Smooth muscle cell (in vitro differentiated cells): ENCODE data around the gene GAS6. TPM values are rescaled to one million over a fixed set of nuclear protein-coding genes. Genes with fewer than 3 reads are reported as not detected.

Experiments used
- DNase-seq: peaks from one replicate; lab custom pipeline; 2025; ENCODE audit not compliant: unreplicated experiment; lab: John Stamatoyannopoulos, UW
- H2AFZ ChIP-seq: fragments of 200-600 bp; sonication (generic); 2 replicates; pipeline ENCODE4 v1.6.0; 2016; ENCODE audit warnings: antibody characterized with exemption, low read depth, mild to moderate bottlenecking
- H3F3A ChIP-seq: fragments of 200-600 bp; sonication (generic); 2 replicates; pipeline ENCODE4 v1.6.0; 2017; ENCODE audit warnings: antibody characterized with exemption, low read depth
- H3K27ac ChIP-seq: fragments of 200-600 bp; sonication (generic); 2 replicates; pipeline ENCODE4 v1.5.1; 2016; ENCODE audit warnings: low read depth, mild to moderate bottlenecking
- H3K27me3 ChIP-seq: fragments of 200-600 bp; sonication (generic); 2 replicates; pipeline ENCODE4 v1.6.1; 2016; ENCODE audit warnings: low read depth, mild to moderate bottlenecking
- H3K36me3 ChIP-seq: fragments of 200-600 bp; sonication (generic); 2 replicates; pipeline ENCODE4 v1.5.1; 2016; ENCODE audit warnings: low read depth
- H3K4me1 ChIP-seq: fragments of 200-600 bp; sonication (generic); 2 replicates; pipeline ENCODE4 v1.5.1; 2016; ENCODE audit warnings: low read depth
- H3K4me2 ChIP-seq: fragments of 200-600 bp; sonication (generic); 2 replicates; pipeline ENCODE4 v1.6.0; 2016; ENCODE audit warnings: mild to moderate bottlenecking
- H3K4me3 ChIP-seq: fragments of 200-600 bp; sonication (generic); 2 replicates; pipeline ENCODE4 v1.5.1; 2016; ENCODE audit warnings: mild to moderate bottlenecking
- H3K79me2 ChIP-seq: fragments of 200-600 bp; sonication (generic); 2 replicates; pipeline ENCODE4 v1.6.0; 2016; ENCODE audit warnings: low read depth, mild to moderate bottlenecking
- H3K9ac ChIP-seq: fragments of 200-600 bp; sonication (generic); 2 replicates; pipeline ENCODE4 v1.6.0; 2016; ENCODE audit warnings: low read depth
- H3K9me3 ChIP-seq: fragments of 200-600 bp; sonication (generic); replicated peaks from 2 replicates; pipeline ENCODE4 v1.5.1; 2016; ENCODE audit warnings: low read depth
- H4K20me1 ChIP-seq: fragments of 200-600 bp; sonication (generic); 2 replicates; pipeline ENCODE4 v1.6.0; 2016; ENCODE audit warnings: low read depth
- CTCF ChIP-seq: fragments of 200-600 bp; sonication (generic); IDR thresholded peaks from 2 replicates; pipeline ENCODE4 v1.5.1; 2017; ENCODE audit warnings: borderline replicate concordance, mild to moderate bottlenecking, antibody characterized with exemption; ENCODE audit not compliant: insufficient read depth, poor library complexity, severe bottlenecking
- WGBS: methylation state at CpG from one replicate; pipeline ENCODE4 v1.1.7; 2016; ENCODE audit warnings: low lambda C conversion rate; 5-methylcytosine and 5-hydroxymethylcytosine counted together
- polyA plus RNA-seq: library from polyadenylated mRNA; unstranded; fragments of >200 nt; fragmentation: Nextera tagmentation; extraction: Ambion mirVana; gene quantifications from 2 replicates; pipeline ENCODE4 v1.2.1, GENCODE V29; 2016
- total RNA-seq: library from RNA; depleted of rRNA; stranded (reverse); fragments of >200 nt; gene quantifications from 2 replicates; pipeline ENCODE4 v1.2.3, GENCODE V29; 2014

GAS6 gene
- total and polyA plus RNA-seq, 2 experiments from 2014 or later: 21.7 to 45.2 TPM

- Histone ChIP-seq H2AFZ (no peak overlapping the region), H3K36me3 (no peaks in the 10 kb centered on the region), H3F3A (no peaks in the 10 kb centered on the region), H3K27ac (no peak overlapping the region), H3K79me2 (no peaks in the 10 kb centered on the region), H3K27me3 (no peaks in the 10 kb centered on the region), H4K20me1 (no peaks in the 10 kb centered on the region), H3K4me3 (no peak overlapping the region), H3K4me2 (no peak overlapping the region), H3K9ac (no peak overlapping the region), H3K4me1 (no peaks in the 10 kb centered on the region), H3K9me3 (no peaks in the 10 kb centered on the region)
- DNase-seq: no peak
- no peak for TF ChIP-seq CTCF
- WGBS: 86% methylated on average over 9 of the region's 9 CpGs
Observed at GRCh38 chr13:113903912-113904311, 40.0 kb upstream of the GAS6 start.

GRCh38 chr13:113902986-113903775 is 39.3 kb upstream of the GAS6 start:
- no peak for TF ChIP-seq CTCF
- no peaks in the 10 kb centered on the region for H4K20me1 ChIP-seq
- H3K79me2 ChIP-seq: no peaks in the 10 kb centered on the region
- no peaks in the 10 kb centered on the region for H3K36me3 ChIP-seq
- no peak overlapping the region for H3K4me3 ChIP-seq
- no peak overlapping the region for H3K9ac ChIP-seq
- H3F3A ChIP-seq: no peaks in the 10 kb centered on the region
- no peak overlapping the region for H3K27ac ChIP-seq
- WGBS: 93% methylated on average over 20 of the region's 20 CpGs
- no peaks in the 10 kb centered on the region for H3K9me3 ChIP-seq
- no peak for DNase-seq
- no peak overlapping the region for H3K4me2 ChIP-seq
- no peak overlapping the region for H2AFZ ChIP-seq
- H3K27me3 ChIP-seq: no peaks in the 10 kb centered on the region
- no peaks in the 10 kb centered on the region for H3K4me1 ChIP-seq

- H3K27ac ChIP-seq: no peak overlapping the region
- DNase-seq: no peak
- no peak overlapping the region for H3K9ac ChIP-seq
- H3F3A ChIP-seq: no peaks in the 10 kb centered on the region
- no peaks in the 10 kb centered on the region for H3K36me3 ChIP-seq
- no peaks in the 10 kb centered on the region for H3K9me3 ChIP-seq
- no peaks in the 10 kb centered on the region for H3K79me2 ChIP-seq
- H3K4me1 ChIP-seq: no peaks in the 10 kb centered on the region
- no peaks in the 10 kb centered on the region for H3K27me3 ChIP-seq
- no peak overlapping the region for H2AFZ ChIP-seq
- no peak for TF ChIP-seq CTCF
- no peaks in the 10 kb centered on the region for H4K20me1 ChIP-seq
- H3K4me2 ChIP-seq: no peak overlapping the region
- no peak overlapping the region for H3K4me3 ChIP-seq
- WGBS: 94% methylated on average over 2 of the region's 2 CpGs
Observed at GRCh38 chr13:113902481-113902880, 38.6 kb upstream of the GAS6 start.

- no peaks in the 10 kb centered on the region for H3K36me3 ChIP-seq
- no peak overlapping the region for H3K27ac ChIP-seq
- H3K9ac ChIP-seq: no peak overlapping the region
- 95% methylated on average over 9 of the region's 9 CpGs for WGBS
- H3F3A ChIP-seq: no peaks in the 10 kb centered on the region
- H3K79me2 ChIP-seq: no peaks in the 10 kb centered on the region
- H4K20me1 ChIP-seq: no peaks in the 10 kb centered on the region
- TF ChIP-seq CTCF: no peak
- no peak overlapping the region for H2AFZ ChIP-seq
- H3K4me1 ChIP-seq: peaks cover 3% of the 10 kb centered on the region
- H3K4me3 ChIP-seq: no peak overlapping the region
- H3K9me3 ChIP-seq: no peaks in the 10 kb centered on the region
- no peak for DNase-seq
- H3K4me2 ChIP-seq: no peak overlapping the region
- no peaks in the 10 kb centered on the region for H3K27me3 ChIP-seq
Observed at GRCh38 chr13:113901642-113902041, 37.8 kb upstream of the GAS6 start.
